PC-9 (cell line): ENCODE results near the gene GOLGA6L10.
"Not testable (repeated sequence)": the region's sequence is repeated elsewhere in the genome, so short reads cannot be mapped to it uniquely, and the experiment has no call there.

Source experiments
- CTCF ChIP-seq: fragments of 200-600 bp; sonication (generic); conservative IDR thresholded peaks from 2 replicates; pipeline ENCODE4 v1.6.1; 2017; ENCODE audit warnings: mixed run types, antibody characterized with exemption, mild to moderate bottlenecking, moderate library complexity
- EZH2 ChIP-seq: fragments of 200-600 bp; sonication (generic); IDR thresholded peaks from 2 replicates; pipeline ENCODE4 v1.8.0; 2017; ENCODE audit warnings: antibody characterized with exemption, low read depth

GRCh38 chr15:82333603-82334553 lies 15.4 kb downstream of the GOLGA6L10 start:
- not testable (repeated sequence) for TF ChIP-seq CTCF, EZH2
